HG02610 (cell line): ENCODE measurements around the gene ULK4.
A peak's percentile ranks its signal among the peaks of the same experiment; 100 is the strongest.

Experiments used
- ATAC-seq: cut with Tn5 transposase; IDR thresholded peaks from one replicate; pipeline ENCODE4 v1.9.1; 2021; ENCODE audit warnings: mild to moderate bottlenecking, moderate library complexity; ENCODE audit not compliant: unreplicated experiment

Gene ULK4

GRCh38 chr3:41207355-41207754 is 754.5 kb downstream of the ULK4 start:
- no peak for ATAC-seq

GRCh38 chr3:41205591-41205990 is 756.3 kb downstream of the ULK4 start:
- ATAC-seq, result no peak

GRCh38 chr3:41204369-41204768 is 757.5 kb downstream of the ULK4 start:
- ATAC-seq, result no peak

- peak; percentile 32 for ATAC-seq
Measured at GRCh38 chr3:41202834-41203345, 759.0 kb downstream of the ULK4 start.

GRCh38 chr3:41202075-41202833 is 759.6 kb downstream of the ULK4 start:
- peak; percentile 3 for ATAC-seq

- no peak for ATAC-seq
Measured at GRCh38 chr3:41200669-41201021, 761.3 kb downstream of the ULK4 start.

- ATAC-seq, result no peak
Measured at GRCh38 chr3:41199866-41200668, 761.8 kb downstream of the ULK4 start.

GRCh38 chr3:41198950-41199865 is 762.7 kb downstream of the ULK4 start, which contains the start of gene CTNNB1:
CTNNB1 (plus strand) TSS chr3:41199505; CDS start chr3:41224069, 24,564 bp downstream.
- peak; percentile 73 for ATAC-seq

- ATAC-seq, result no peak
Measured at GRCh38 chr3:41198526-41198925, 763.4 kb downstream of the ULK4 start.

- ATAC-seq, result no peak
Measured at GRCh38 chr3:41198046-41198445, 763.9 kb downstream of the ULK4 start.
